Activated T-cell treated with anti-CD3 and anti-CD28 coated beads, Interleukin-2, amount 50 U/mL, for 4 hours (primary cell): Measurements from ENCODE around the gene SFMBT1. TPM values are rescaled to one million over a fixed set of nuclear protein-coding genes. Genes with fewer than 3 reads are reported as not detected.

Experiments used
- ATAC-seq, 2 donors: fragments of 200-7000 bp; cut with Tn5 transposase; one replicate each; pipeline ENCODE4 v1.10.0; 2021
- DNase-seq: peaks from one replicate; pipeline ENCODE4 v3.0.0-alpha.2; 2020
- H3K27me3 Mint-ChIP-seq: one replicate; pipeline ENCODE4 v1.8.0; 2021; ENCODE audit warnings: low read depth, mixed read lengths
- H3K36me3 Mint-ChIP-seq: one replicate; pipeline ENCODE4 v1.8.0; 2022; ENCODE audit warnings: mixed read lengths; ENCODE audit not compliant: insufficient read depth
- H3K4me1 Mint-ChIP-seq: one replicate; pipeline ENCODE4 v1.8.0; 2021; ENCODE audit warnings: low read depth, mixed read lengths
- H3K4me3 Mint-ChIP-seq: one replicate; pipeline ENCODE4 v1.8.0; 2021; ENCODE audit warnings: mild to moderate bottlenecking, moderate library complexity, mixed read lengths
- H3K9me3 Mint-ChIP-seq: one replicate; pipeline ENCODE4 v1.8.0; 2021; ENCODE audit warnings: mixed read lengths
- total RNA-seq, 3 donors: library from RNA; stranded (reverse); gene quantifications; one replicate each; pipeline ENCODE4 v1.2.1, GENCODE V29; 2021

SFMBT1 gene
- total RNA-seq, 3 donors from 2014 or later, result 16.8 to 25.2 (median 20.0) TPM

GRCh38 chr3:53009826-53010539 lies 35.9 kb downstream of the SFMBT1 start:
- Mint-ChIP-seq H3K4me3 (no peak overlapping the region), H3K27me3 (no peaks in the 10 kb centered on the region), H3K9me3 (no peaks in the 10 kb centered on the region), H3K36me3 (peaks cover 10% of the 10 kb centered on the region), H3K4me1 (peaks cover 37% of the 10 kb centered on the region)
- ATAC-seq (no peak), DNase-seq (no peak)

- ATAC-seq, result no peak
- Mint-ChIP-seq H3K9me3 (no peaks in the 10 kb centered on the region), H3K4me1 (peaks cover 42% of the 10 kb centered on the region), H3K36me3 (peaks cover 16% of the 10 kb centered on the region), H3K27me3 (no peaks in the 10 kb centered on the region), H3K4me3 (no peak overlapping the region)
- DNase-seq, result no peak
These were observed 36.9 kb downstream of the SFMBT1 start for GRCh38 chr3:53008932-53009331.

- H3K27me3 Mint-ChIP-seq, result no peaks in the 10 kb centered on the region
- no peaks in the 10 kb centered on the region for H3K9me3 Mint-ChIP-seq
- ATAC-seq (no peak), DNase-seq (no peak)
- H3K4me1 Mint-ChIP-seq, result peaks cover 35% of the 10 kb centered on the region
- H3K36me3 Mint-ChIP-seq, result peaks cover 12% of the 10 kb centered on the region
- no peak overlapping the region for H3K4me3 Mint-ChIP-seq
These were observed 39.9 kb downstream of the SFMBT1 start for GRCh38 chr3:53005854-53006513.

GRCh38 chr3:53005338-53005737 lies 40.5 kb downstream of the SFMBT1 start:
- H3K4me3 Mint-ChIP-seq, result no peak overlapping the region
- H3K4me1 Mint-ChIP-seq, result peaks cover 31% of the 10 kb centered on the region
- H3K36me3 Mint-ChIP-seq, result peaks cover 12% of the 10 kb centered on the region
- no peaks in the 10 kb centered on the region for H3K27me3 Mint-ChIP-seq
- DNase-seq, result no peak
- no peak for ATAC-seq
- H3K9me3 Mint-ChIP-seq, result no peaks in the 10 kb centered on the region

GRCh38 chr3:53003320-53003719 lies 42.6 kb downstream of the SFMBT1 start:
- no peak for DNase-seq
- no peak for ATAC-seq
- Mint-ChIP-seq H3K4me3 (no peak overlapping the region), H3K27me3 (no peaks in the 10 kb centered on the region), H3K4me1 (peaks cover 21% of the 10 kb centered on the region), H3K36me3 (peaks cover 12% of the 10 kb centered on the region), H3K9me3 (no peaks in the 10 kb centered on the region)

GRCh38 chr3:52998771-52999513 lies 46.9 kb downstream of the SFMBT1 start:
- Mint-ChIP-seq H3K27me3 (no peaks in the 10 kb centered on the region), H3K4me1 (peaks cover 9% of the 10 kb centered on the region), H3K9me3 (no peaks in the 10 kb centered on the region), H3K4me3 (no peak overlapping the region), H3K36me3 (peaks cover 9% of the 10 kb centered on the region)
- no peak for DNase-seq
- no peak for ATAC-seq

GRCh38 chr3:52990637-52991036 lies 55.2 kb downstream of the SFMBT1 start:
- ATAC-seq (no peak), DNase-seq (no peak)
- H3K27me3 Mint-ChIP-seq, result no peaks in the 10 kb centered on the region
- H3K9me3 Mint-ChIP-seq, result no peaks in the 10 kb centered on the region
- peaks cover 48% of the 10 kb centered on the region for H3K4me1 Mint-ChIP-seq
- H3K4me3 Mint-ChIP-seq, result no peak overlapping the region
- peaks cover 2% of the 10 kb centered on the region for H3K36me3 Mint-ChIP-seq

- ATAC-seq (no peak), DNase-seq (no peak)
- Mint-ChIP-seq H3K4me3 (no peak overlapping the region), H3K36me3 (no peaks in the 10 kb centered on the region), H3K27me3 (no peaks in the 10 kb centered on the region), H3K9me3 (no peaks in the 10 kb centered on the region), H3K4me1 (peaks cover 62% of the 10 kb centered on the region)
These were observed 58.9 kb downstream of the SFMBT1 start for GRCh38 chr3:52986938-52987337.

GRCh38 chr3:52986049-52986448 lies 59.8 kb downstream of the SFMBT1 start:
- peaks cover 59% of the 10 kb centered on the region for H3K4me1 Mint-ChIP-seq

GRCh38 chr3:52983828-52984227 lies 62.0 kb downstream of the SFMBT1 start:
- Mint-ChIP-seq H3K4me3 (peak overlapping the region; percentile 26), H3K36me3 (no peaks in the 10 kb centered on the region), H3K27me3 (no peaks in the 10 kb centered on the region), H3K9me3 (no peaks in the 10 kb centered on the region), H3K4me1 (peaks cover 45% of the 10 kb centered on the region)
- DNase-seq (no peak), ATAC-seq (no peak)

More at GRCh38 chr3:52986049-52986448, 59.8 kb downstream of the SFMBT1 start:
- Mint-ChIP-seq H3K27me3 (no peaks in the 10 kb centered on the region), H3K4me3 (no peak overlapping the region), H3K9me3 (no peaks in the 10 kb centered on the region), H3K36me3 (no peaks in the 10 kb centered on the region)
- ATAC-seq, result no peak
- DNase-seq, result no peak

GRCh38 chr3:52983336-52983807 lies 62.5 kb downstream of the SFMBT1 start:
- Mint-ChIP-seq H3K4me1 (peaks cover 45% of the 10 kb centered on the region), H3K4me3 (peak overlapping the region; percentile 26), H3K27me3 (no peaks in the 10 kb centered on the region), H3K9me3 (no peaks in the 10 kb centered on the region), H3K36me3 (no peaks in the 10 kb centered on the region)
- DNase-seq, result peak; percentile 46
- ATAC-seq, result peak; percentile 89 to 93

GRCh38 chr3:52982839-52983238 lies 63.0 kb downstream of the SFMBT1 start:
- Mint-ChIP-seq H3K9me3 (no peaks in the 10 kb centered on the region), H3K36me3 (no peaks in the 10 kb centered on the region), H3K4me3 (peak overlapping the region; percentile 25), H3K4me1 (peaks cover 44% of the 10 kb centered on the region), H3K27me3 (no peaks in the 10 kb centered on the region)
- DNase-seq (no peak), ATAC-seq (peak; percentile 63 to 64)

- DNase-seq, result no peak
- Mint-ChIP-seq H3K4me1 (peaks cover 30% of the 10 kb centered on the region), H3K4me3 (no peak overlapping the region), H3K9me3 (no peaks in the 10 kb centered on the region), H3K27me3 (no peaks in the 10 kb centered on the region), H3K36me3 (no peaks in the 10 kb centered on the region)
- no peak for ATAC-seq
These were observed 66.5 kb downstream of the SFMBT1 start for GRCh38 chr3:52979190-52979983.
